Neural crest cell (in vitro differentiated cells): ENCODE measurements around the gene MYO5A. TPM values are rescaled to one million over a fixed set of nuclear protein-coding genes. Genes with fewer than 3 reads are reported as not detected.
"Not testable (repeated sequence)": the region's sequence is repeated elsewhere in the genome, so short reads cannot be mapped to it uniquely, and the experiment has no call there.

ENCODE experiments used
- DNase-seq: peaks from one replicate; pipeline ENCODE4 v3.0.0; 2021; ENCODE audit warnings: low read depth, mixed read lengths, low spot score
- H3K27ac Mint-ChIP-seq: one replicate; pipeline ENCODE4 v1.8.0; 2021; ENCODE audit warnings: mild to moderate bottlenecking, mixed read lengths; ENCODE audit not compliant: unreplicated experiment
- H3K27me3 Mint-ChIP-seq: 2 replicates; pipeline ENCODE4 v1.8.0; 2021; ENCODE audit warnings: low read depth, mild to moderate bottlenecking, mixed read lengths
- H3K36me3 Mint-ChIP-seq: 2 replicates; pipeline ENCODE4 v1.8.0; 2021; ENCODE audit warnings: low read depth, mild to moderate bottlenecking, mixed read lengths
- H3K4me1 Mint-ChIP-seq: 2 replicates; pipeline ENCODE4 v1.8.0; 2021; ENCODE audit warnings: mixed read lengths
- H3K4me3 Mint-ChIP-seq: one replicate; pipeline ENCODE4 v1.8.0; 2021; ENCODE audit warnings: mild to moderate bottlenecking, mixed read lengths
- H3K9me3 Mint-ChIP-seq: 2 replicates; pipeline ENCODE4 v1.8.0; 2021; ENCODE audit warnings: mixed read lengths
- CTCF ChIP-seq: fragments of 200-600 bp; sonication (generic); conservative IDR thresholded peaks from 2 replicates; pipeline ENCODE4 v1.5.0; 2021; ENCODE audit warnings: antibody characterized with exemption, mild to moderate bottlenecking
- total RNA-seq: library from RNA; stranded (reverse); gene quantifications from 2 replicates; pipeline ENCODE4 v1.2.1, GENCODE V29; 2021

The MYO5A gene
- total RNA-seq, 1 donor from 2014 or later = 29.1 TPM

- TF ChIP-seq CTCF = no peak
- peaks cover 5% of the 10 kb centered on the region for H3K36me3 Mint-ChIP-seq
- H3K9me3 Mint-ChIP-seq = peaks cover 3% of the 10 kb centered on the region
- no peaks in the 10 kb centered on the region for H3K4me1 Mint-ChIP-seq
- H3K4me3 Mint-ChIP-seq = no peak overlapping the region
- DNase-seq = no peak
- H3K27me3 Mint-ChIP-seq = no peaks in the 10 kb centered on the region
- peak overlapping the region; percentile 55 for H3K27ac Mint-ChIP-seq
Measured at GRCh38 chr15:52466134-52466701, 62.5 kb downstream of the MYO5A start.

- peaks cover 6% of the 10 kb centered on the region for H3K36me3 Mint-ChIP-seq
- no peak for DNase-seq
- no peak overlapping the region for H3K27ac Mint-ChIP-seq
- no peaks in the 10 kb centered on the region for H3K4me1 Mint-ChIP-seq
- H3K9me3 Mint-ChIP-seq = peaks cover 3% of the 10 kb centered on the region
- no peak overlapping the region for H3K4me3 Mint-ChIP-seq
- no peaks in the 10 kb centered on the region for H3K27me3 Mint-ChIP-seq
- no peak for TF ChIP-seq CTCF
Measured at GRCh38 chr15:52464478-52464877, 64.2 kb downstream of the MYO5A start.

GRCh38 chr15:52464040-52464439, 64.6 kb downstream of the MYO5A start:
- Mint-ChIP-seq H3K4me1 (no peaks in the 10 kb centered on the region), H3K9me3 (peaks cover 3% of the 10 kb centered on the region), H3K27ac (no peak overlapping the region), H3K4me3 (no peak overlapping the region), H3K27me3 (no peaks in the 10 kb centered on the region), H3K36me3 (peaks cover 10% of the 10 kb centered on the region)
- DNase-seq = no peak
- TF ChIP-seq CTCF = no peak

GRCh38 chr15:52463638-52464037, 65.0 kb downstream of the MYO5A start:
- no peak for DNase-seq
- H3K9me3 Mint-ChIP-seq = peaks cover 3% of the 10 kb centered on the region
- H3K27me3 Mint-ChIP-seq = no peaks in the 10 kb centered on the region
- TF ChIP-seq CTCF = no peak
- H3K27ac Mint-ChIP-seq = no peak overlapping the region
- H3K4me1 Mint-ChIP-seq = no peaks in the 10 kb centered on the region
- peaks cover 11% of the 10 kb centered on the region for H3K36me3 Mint-ChIP-seq
- H3K4me3 Mint-ChIP-seq = no peak overlapping the region

- peaks cover 13% of the 10 kb centered on the region for H3K36me3 Mint-ChIP-seq
- DNase-seq = no peak
- H3K27me3 Mint-ChIP-seq = no peaks in the 10 kb centered on the region
- H3K4me1 Mint-ChIP-seq = no peaks in the 10 kb centered on the region
- TF ChIP-seq CTCF = no peak
- no peak overlapping the region for H3K4me3 Mint-ChIP-seq
- H3K27ac Mint-ChIP-seq = no peak overlapping the region
- H3K9me3 Mint-ChIP-seq = peaks cover 4% of the 10 kb centered on the region
Measured at GRCh38 chr15:52462806-52463360, 65.8 kb downstream of the MYO5A start.

- not testable (repeated sequence) for H3K27ac Mint-ChIP-seq, DNase-seq, H3K4me1 Mint-ChIP-seq, H3K4me3 Mint-ChIP-seq, H3K27me3 Mint-ChIP-seq
- peaks cover 23% of the 10 kb centered on the region for H3K9me3 Mint-ChIP-seq
- H3K36me3 Mint-ChIP-seq = peaks cover 25% of the 10 kb centered on the region
Measured at GRCh38 chr15:52459701-52460100, 69.0 kb downstream of the MYO5A start.

- not testable (repeated sequence) for H3K4me1 Mint-ChIP-seq, H3K27ac Mint-ChIP-seq, H3K27me3 Mint-ChIP-seq, DNase-seq, H3K4me3 Mint-ChIP-seq
- H3K9me3 Mint-ChIP-seq = peaks cover 27% of the 10 kb centered on the region
- H3K36me3 Mint-ChIP-seq = peaks cover 27% of the 10 kb centered on the region
Measured at GRCh38 chr15:52459265-52459664, 69.4 kb downstream of the MYO5A start.
